Cardiac fibroblast (primary cell): ENCODE results near the gene EGR4.

Source experiments
- DNase-seq, 2 donors: peaks; one replicate each; pipeline versions ENCODE4 v3.0.0 to v3.0.0-alpha.2; 2010; ENCODE audit warnings: low read depth in 2 of 2
- H3K4me3 ChIP-seq, 2 donors: replicated peaks in 1 of 2; 1 replicate in 1 of 2; 2 replicates in 1 of 2; pipeline ENCODE4 v1.5.1; 2011; ENCODE audit warnings: low read depth in 2 of 2, low read length in 2 of 2, mild to moderate bottlenecking in 2 of 2, moderate library complexity in 1 of 2
- TF ChIP-seq, protein P1 (sequence below): IDR thresholded peaks from one replicate; pipeline ENCODE4 v1.5.1; 2011; ENCODE audit warnings: low read depth, mild to moderate bottlenecking, low read length, inconsistent platforms

EGR4 gene

DNA sequence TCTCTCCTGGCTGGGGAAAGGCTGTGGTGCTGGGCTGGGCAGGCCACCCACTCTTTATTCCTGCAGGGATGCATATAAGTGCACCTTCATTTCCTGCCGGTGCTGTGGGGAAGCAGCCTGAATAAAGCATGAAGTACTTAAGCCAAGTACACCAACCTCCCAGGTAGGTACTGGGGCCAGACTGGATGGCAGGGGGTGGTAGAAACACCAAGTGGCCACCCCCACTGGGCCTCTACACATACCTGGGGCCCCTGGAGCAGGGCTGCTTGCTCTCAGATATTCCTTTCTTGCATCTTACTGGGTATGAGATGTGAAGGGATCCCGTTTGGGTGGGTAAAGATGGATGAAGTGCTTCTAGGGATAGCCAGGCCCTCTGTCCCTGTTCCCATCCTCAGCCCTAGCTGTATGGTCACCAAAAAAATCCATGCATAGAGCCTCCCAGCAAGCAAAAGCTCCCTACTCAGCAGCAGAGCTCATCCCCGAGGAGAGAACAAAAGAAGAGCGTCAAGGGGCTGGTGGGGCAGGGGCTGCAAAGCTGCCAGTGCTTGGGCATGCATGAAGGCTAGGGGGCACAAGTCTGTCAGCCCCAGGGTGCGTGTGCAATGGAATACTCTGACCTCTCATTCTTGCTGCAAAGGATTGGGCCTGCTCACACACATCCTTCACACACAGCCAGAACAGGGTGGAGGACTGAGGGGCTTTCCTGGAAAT is 37.3 kb downstream of the EGR4 start:
- TF ChIP-seq, protein P1, sequence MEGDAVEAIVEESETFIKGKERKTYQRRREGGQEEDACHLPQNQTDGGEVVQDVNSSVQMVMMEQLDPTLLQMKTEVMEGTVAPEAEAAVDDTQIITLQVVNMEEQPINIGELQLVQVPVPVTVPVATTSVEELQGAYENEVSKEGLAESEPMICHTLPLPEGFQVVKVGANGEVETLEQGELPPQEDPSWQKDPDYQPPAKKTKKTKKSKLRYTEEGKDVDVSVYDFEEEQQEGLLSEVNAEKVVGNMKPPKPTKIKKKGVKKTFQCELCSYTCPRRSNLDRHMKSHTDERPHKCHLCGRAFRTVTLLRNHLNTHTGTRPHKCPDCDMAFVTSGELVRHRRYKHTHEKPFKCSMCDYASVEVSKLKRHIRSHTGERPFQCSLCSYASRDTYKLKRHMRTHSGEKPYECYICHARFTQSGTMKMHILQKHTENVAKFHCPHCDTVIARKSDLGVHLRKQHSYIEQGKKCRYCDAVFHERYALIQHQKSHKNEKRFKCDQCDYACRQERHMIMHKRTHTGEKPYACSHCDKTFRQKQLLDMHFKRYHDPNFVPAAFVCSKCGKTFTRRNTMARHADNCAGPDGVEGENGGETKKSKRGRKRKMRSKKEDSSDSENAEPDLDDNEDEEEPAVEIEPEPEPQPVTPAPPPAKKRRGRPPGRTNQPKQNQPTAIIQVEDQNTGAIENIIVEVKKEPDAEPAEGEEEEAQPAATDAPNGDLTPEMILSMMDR = no peak
- no peak for DNase-seq

DNA sequence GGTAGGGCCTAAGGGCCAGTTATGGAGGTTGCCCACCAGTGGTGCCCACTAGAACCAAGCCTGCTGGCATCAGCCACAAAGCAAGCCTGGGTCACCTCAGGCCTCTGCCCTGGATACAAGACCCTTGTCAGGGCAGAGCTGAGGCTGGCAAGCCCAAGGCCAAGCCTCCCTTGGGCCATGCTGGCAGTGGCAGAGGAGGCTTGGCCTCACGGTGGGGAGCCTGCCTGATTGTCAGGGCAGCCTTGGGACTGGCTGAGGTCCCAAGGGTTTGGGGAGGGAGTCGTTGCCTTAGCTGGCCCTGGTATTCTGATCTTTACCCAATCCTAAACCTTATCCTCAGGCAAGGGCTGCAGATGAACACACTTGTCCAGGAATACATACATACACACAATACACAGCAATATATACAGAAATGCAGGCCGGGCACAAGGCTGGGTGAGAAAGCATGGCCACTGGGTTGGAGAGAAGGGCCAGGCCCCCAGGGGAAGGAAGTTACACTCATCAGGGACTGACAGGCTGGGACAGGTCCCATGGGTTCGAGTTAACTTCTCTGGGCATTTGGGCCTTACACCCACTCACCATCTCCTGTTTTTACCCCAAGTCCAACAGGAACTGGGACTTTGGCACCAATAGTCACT is 38.2 kb downstream of the EGR4 start:
- DNase-seq = no peak
- H3K4me3 ChIP-seq = no peak overlapping the region
- TF ChIP-seq, protein P1 = no peak

More for the DNA sequence above, 37.3 kb downstream of the EGR4 start:
- H3K4me3 ChIP-seq = no peak overlapping the region

DNA sequence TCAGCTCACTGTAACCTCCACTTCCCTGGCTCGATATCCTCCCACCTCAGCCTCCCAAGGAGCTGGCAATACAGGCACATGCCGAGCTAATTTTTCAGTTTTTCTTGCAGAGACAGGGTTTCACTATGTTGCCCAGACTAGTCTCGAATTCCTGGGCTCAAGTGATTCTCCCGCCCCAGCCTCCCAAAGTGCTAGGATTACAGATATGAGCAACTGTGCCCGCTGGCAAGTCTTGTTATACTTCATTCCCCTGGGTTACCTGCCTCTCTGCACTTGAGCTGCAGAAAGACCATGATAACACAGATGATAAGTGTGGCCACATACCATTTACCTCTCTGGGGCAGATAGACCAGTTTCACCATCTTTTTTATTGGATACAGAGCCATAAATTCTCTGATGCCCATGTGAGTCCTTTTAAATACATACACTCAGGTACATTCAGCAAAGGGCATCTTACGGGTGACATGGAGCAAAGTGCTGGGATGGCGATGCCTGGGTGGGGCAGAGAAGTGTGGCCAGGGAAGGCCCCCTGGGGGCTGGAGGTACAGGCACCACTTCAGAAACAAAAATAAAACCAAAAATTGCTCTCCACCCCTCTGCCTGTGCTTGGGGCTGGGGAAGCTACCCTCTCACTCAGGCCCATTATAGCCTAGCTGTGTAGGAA is 38.9 kb downstream of the EGR4 start:
- TF ChIP-seq, protein P1 = no peak

DNA sequence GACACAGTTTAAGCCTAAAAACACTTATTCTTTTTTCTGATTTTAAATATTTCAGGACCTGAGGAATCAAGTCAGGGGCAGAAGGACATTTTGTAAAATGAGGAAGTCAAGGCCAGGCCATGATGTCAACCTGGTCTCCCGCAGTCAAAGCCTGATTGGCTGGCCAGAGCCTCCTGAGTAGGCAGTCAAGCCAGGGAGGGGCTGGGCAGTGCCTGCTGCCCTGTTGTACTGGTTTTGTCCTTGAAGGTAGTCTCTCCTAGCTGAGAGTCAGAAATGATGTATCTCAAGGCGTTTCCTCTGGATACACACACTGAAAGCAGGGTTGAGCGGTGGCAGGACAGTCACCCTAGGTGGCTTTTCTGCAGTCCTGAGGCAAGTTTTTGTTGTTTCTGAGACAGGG is 39.4 kb downstream of the EGR4 start:
- DNase-seq = no peak
- no peak overlapping the region for H3K4me3 ChIP-seq
- TF ChIP-seq, protein P1 = no peak

More for the DNA sequence above, 38.9 kb downstream of the EGR4 start:
- no peak overlapping the region for H3K4me3 ChIP-seq
- no peak for DNase-seq

DNA sequence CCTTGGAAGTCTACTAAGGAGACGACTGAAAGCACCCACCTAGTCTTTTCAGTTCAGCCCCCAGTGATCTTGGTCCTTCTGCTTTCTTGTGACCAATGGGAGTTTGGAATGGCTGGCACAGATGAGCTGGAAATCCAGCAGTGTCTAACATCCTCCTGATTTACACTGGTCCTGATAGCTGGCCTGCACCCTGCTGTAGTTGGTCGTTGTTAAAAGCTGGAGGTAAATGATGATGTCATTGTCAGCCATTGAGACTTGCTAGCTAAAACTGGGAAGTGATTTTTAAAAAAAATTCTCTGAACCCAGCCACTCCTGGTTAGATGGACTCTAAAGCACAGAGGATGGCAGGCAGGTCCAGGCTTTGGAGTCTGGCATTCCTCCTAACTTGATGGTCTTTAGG is 39.9 kb downstream of the EGR4 start:
- TF ChIP-seq, protein P1 = no peak
- no peak for DNase-seq
- H3K4me3 ChIP-seq = no peak overlapping the region

DNA sequence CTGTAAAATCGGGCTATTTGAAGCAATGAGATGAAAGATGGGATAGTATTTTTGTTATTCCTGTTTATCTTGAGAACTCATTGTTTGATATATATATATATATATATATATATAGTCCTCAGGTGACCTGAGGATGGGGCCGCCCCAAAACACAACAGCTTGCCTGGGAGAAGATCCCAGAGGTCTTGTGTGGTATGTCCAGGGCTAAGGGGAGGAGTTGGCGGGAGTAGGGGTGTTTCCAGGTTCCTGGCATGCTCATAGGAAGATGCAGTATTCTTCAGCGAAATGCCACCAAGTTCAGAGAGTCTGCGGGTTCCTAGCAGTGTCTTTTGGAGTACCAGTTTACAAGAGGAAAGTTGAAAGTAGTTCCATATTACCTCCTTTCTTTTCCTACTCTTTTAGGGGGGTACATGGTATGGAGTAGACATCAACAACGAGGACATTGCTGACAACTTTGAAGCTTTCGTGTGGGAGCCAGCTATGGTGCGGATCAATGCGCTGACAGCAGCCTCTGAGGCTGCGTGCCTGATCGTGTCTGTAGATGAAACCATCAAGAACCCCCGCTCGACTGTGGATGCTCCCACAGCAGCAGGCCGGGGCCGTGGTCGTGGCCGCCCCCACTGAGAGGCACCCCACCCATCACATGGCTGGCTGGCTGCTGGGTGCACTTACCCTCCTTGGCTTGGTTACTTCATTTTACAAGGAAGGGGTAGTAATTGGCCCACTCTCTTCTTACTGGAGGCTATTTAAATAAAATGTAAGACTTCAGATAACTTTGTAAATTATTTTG is 40.9 kb downstream of the EGR4 start:
- DNase-seq = no peak
- H3K4me3 ChIP-seq = no peak overlapping the region
- TF ChIP-seq, protein P1 = no peak
